Non-pigmented ciliary epithelial cell (primary cell): ENCODE measurements around the gene CA4.
"Not testable (repeated sequence)": the region's sequence is repeated elsewhere in the genome, so short reads cannot be mapped to it uniquely, and the experiment has no call there.

Source experiments
- DNase-seq: peaks from one replicate; pipeline ENCODE4 v3.0.0-alpha.2; 2010; ENCODE audit warnings: low read depth

CA4 gene

GRCh38 chr17:60174767-60175166, 25.0 kb downstream of the CA4 start:
- DNase-seq = not testable (repeated sequence)

- DNase-seq = not testable (repeated sequence)
These were observed 27.0 kb downstream of the CA4 start for GRCh38 chr17:60176763-60177162.

- DNase-seq = not testable (repeated sequence)
These were observed 28.4 kb downstream of the CA4 start for GRCh38 chr17:60178180-60178579.

GRCh38 chr17:60180380-60180779, 30.6 kb downstream of the CA4 start:
- not testable (repeated sequence) for DNase-seq

GRCh38 chr17:60186372-60186771, 36.6 kb downstream of the CA4 start:
- DNase-seq = not testable (repeated sequence)

- DNase-seq = peak; percentile 37
These were observed 37.3 kb downstream of the CA4 start for GRCh38 chr17:60186846-60187745.

- DNase-seq = no peak
These were observed 39.0 kb downstream of the CA4 start for GRCh38 chr17:60188759-60189158.

GRCh38 chr17:60190032-60190431, 40.3 kb downstream of the CA4 start:
- DNase-seq = not testable (repeated sequence)

GRCh38 chr17:60193032-60193431, 43.3 kb downstream of the CA4 start:
- DNase-seq = not testable (repeated sequence)

GRCh38 chr17:60193482-60193881, 43.7 kb downstream of the CA4 start:
- no peak for DNase-seq

- DNase-seq = not testable (repeated sequence)
These were observed 44.4 kb downstream of the CA4 start for GRCh38 chr17:60194141-60194540.

GRCh38 chr17:60198630-60199029, 48.9 kb downstream of the CA4 start:
- not testable (repeated sequence) for DNase-seq

GRCh38 chr17:60205782-60206181, 56.0 kb downstream of the CA4 start:
- not testable (repeated sequence) for DNase-seq

GRCh38 chr17:60208302-60208701, 58.5 kb downstream of the CA4 start:
- DNase-seq = not testable (repeated sequence)
